SK-N-SH treated with all-trans-retinoic acid at 6 μM for 48 hours (cell line): Measurements from ENCODE around the gene TFF3.

Experiments
- CSDC2 ChIP-seq: fragments of 250-450 bp; sonication (Bioruptor Pico); IDR thresholded peaks from 2 replicates; pipeline ENCODE4 v1.5.0; 2020; ENCODE audit warnings: mild to moderate bottlenecking, moderate library complexity
- ISL1 ChIP-seq: fragments of 250-450 bp; sonication (Bioruptor Pico); IDR thresholded peaks from 2 replicates; pipeline ENCODE4 v2.1.2; 2022; ENCODE audit warnings: mild to moderate bottlenecking, moderate library complexity
- RARB ChIP-seq: fragments of 250-450 bp; sonication (Bioruptor Pico); IDR thresholded peaks from 2 replicates; pipeline ENCODE4 v1.8.0; 2021; ENCODE audit warnings: mild to moderate bottlenecking, moderate library complexity
- SNAI2 ChIP-seq: fragments of 250-450 bp; sonication (Bioruptor Pico); IDR thresholded peaks from 2 replicates; pipeline ENCODE4 v1.5.0; 2020; ENCODE audit warnings: mild to moderate bottlenecking, moderate library complexity
- ZFP3 ChIP-seq: fragments of 250-450 bp; sonication (Bioruptor Pico); IDR thresholded peaks from 2 replicates; pipeline ENCODE4 v1.5.0; 2020; ENCODE audit warnings: mild to moderate bottlenecking, moderate library complexity
- ZFP30 ChIP-seq: fragments of 450-650 bp; formaldehyde crosslinking; IDR thresholded peaks from 2 replicates; pipeline ENCODE4 v1.5.0; 2022; ENCODE audit warnings: mild to moderate bottlenecking, moderate library complexity
- ZNF8 ChIP-seq: fragments of 450-650 bp; formaldehyde crosslinking; IDR thresholded peaks from 2 replicates; pipeline ENCODE4 v1.5.0; 2020; ENCODE audit warnings: mild to moderate bottlenecking, moderate library complexity
- TF ChIP-seq, protein P1 (sequence below): fragments of 250-450 bp; sonication (Bioruptor Pico); IDR thresholded peaks from 2 replicates; pipeline ENCODE4 v1.8.0; 2020; ENCODE audit warnings: mild to moderate bottlenecking, moderate library complexity, borderline replicate concordance
- TF ChIP-seq, protein P2 (sequence below): fragments of 250-450 bp; sonication (Bioruptor Pico); IDR thresholded peaks from 2 replicates; pipeline ENCODE4 v1.8.0; 2021; ENCODE audit warnings: low read depth, mild to moderate bottlenecking, moderate library complexity, borderline replicate concordance
- TF ChIP-seq, protein P3 (sequence below): fragments of 250-450 bp; sonication (Bioruptor Pico); IDR thresholded peaks from 2 replicates; pipeline ENCODE4 v1.5.0; 2020; ENCODE audit warnings: mild to moderate bottlenecking, moderate library complexity
- TF ChIP-seq, protein P4 (sequence below): fragments of 250-450 bp; sonication (Bioruptor Pico); IDR thresholded peaks from 2 replicates; pipeline ENCODE4 v1.5.1; 2021; ENCODE audit warnings: mild to moderate bottlenecking, moderate library complexity

DNA sequence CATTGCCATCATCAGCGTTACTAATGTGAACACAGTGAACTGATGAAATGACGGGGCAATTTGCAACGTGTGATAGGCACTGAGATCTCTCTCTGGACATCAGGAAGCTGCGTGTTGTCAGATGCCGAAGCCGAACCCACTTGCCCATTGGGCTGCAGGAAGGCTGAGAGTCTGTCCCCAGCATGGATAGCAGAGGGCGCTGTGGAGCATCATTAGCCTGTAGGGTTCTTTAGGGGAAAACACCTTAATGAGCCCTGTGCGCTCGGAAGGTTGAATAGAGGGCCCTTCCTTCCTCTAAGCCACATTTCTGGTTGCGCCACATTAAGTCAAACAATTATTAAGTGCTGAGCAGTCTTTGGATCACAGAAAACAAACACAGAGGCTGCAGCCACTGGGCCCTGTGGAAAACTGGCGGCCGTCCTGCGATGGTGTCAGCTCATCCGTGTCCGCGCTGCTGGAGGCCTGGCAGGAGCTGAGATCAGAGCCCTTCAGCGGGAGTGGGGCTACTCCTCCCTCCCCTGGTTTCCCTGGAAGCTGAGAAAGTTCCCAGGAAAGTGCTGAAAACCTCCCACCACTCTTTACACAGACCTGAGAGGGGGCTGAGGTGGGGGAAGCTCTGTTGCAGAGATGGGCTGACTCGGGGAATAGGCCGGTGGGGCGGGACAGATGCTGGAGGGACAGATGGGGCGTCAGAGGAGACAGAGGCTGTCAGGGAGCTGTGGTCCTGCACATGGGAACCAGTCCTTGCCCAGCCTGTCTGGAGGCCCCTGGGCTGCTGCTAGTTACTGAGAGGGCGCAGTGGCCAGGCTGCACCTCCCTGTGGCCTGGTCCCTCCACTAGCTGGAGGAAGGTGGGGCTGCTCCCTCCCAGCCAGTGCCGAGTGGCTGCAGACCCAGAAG, 22.9 kb upstream of the TFF3 start:
- TF ChIP-seq, protein P1, sequence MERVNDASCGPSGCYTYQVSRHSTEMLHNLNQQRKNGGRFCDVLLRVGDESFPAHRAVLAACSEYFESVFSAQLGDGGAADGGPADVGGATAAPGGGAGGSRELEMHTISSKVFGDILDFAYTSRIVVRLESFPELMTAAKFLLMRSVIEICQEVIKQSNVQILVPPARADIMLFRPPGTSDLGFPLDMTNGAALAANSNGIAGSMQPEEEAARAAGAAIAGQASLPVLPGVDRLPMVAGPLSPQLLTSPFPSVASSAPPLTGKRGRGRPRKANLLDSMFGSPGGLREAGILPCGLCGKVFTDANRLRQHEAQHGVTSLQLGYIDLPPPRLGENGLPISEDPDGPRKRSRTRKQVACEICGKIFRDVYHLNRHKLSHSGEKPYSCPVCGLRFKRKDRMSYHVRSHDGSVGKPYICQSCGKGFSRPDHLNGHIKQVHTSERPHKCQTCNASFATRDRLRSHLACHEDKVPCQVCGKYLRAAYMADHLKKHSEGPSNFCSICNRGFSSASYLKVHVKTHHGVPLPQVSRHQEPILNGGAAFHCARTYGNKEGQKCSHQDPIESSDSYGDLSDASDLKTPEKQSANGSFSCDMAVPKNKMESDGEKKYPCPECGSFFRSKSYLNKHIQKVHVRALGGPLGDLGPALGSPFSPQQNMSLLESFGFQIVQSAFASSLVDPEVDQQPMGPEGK (CRISPR knock-in tag), result no peak
- TF ChIP-seq, protein P2, sequence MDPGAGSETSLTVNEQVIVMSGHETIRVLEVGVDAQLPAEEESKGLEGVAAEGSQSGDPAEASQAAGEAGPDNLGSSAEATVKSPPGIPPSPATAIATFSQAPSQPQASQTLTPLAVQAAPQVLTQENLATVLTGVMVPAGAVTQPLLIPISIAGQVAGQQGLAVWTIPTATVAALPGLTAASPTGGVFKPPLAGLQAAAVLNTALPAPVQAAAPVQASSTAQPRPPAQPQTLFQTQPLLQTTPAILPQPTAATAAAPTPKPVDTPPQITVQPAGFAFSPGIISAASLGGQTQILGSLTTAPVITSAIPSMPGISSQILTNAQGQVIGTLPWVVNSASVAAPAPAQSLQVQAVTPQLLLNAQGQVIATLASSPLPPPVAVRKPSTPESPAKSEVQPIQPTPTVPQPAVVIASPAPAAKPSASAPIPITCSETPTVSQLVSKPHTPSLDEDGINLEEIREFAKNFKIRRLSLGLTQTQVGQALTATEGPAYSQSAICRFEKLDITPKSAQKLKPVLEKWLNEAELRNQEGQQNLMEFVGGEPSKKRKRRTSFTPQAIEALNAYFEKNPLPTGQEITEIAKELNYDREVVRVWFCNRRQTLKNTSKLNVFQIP (CRISPR knock-in tag), result no peak
- TF ChIP-seq RARB (CRISPR knock-in tag) (no peak), CSDC2 (CRISPR knock-in tag) (no peak), ISL1 (CRISPR knock-in tag) (no peak), ZNF8 (CRISPR knock-in tag) (no peak), ZFP30 (CRISPR knock-in tag) (no peak), SNAI2 (CRISPR knock-in tag) (no peak), ZFP3 (CRISPR knock-in tag) (no peak)
- TF ChIP-seq, protein P3, sequence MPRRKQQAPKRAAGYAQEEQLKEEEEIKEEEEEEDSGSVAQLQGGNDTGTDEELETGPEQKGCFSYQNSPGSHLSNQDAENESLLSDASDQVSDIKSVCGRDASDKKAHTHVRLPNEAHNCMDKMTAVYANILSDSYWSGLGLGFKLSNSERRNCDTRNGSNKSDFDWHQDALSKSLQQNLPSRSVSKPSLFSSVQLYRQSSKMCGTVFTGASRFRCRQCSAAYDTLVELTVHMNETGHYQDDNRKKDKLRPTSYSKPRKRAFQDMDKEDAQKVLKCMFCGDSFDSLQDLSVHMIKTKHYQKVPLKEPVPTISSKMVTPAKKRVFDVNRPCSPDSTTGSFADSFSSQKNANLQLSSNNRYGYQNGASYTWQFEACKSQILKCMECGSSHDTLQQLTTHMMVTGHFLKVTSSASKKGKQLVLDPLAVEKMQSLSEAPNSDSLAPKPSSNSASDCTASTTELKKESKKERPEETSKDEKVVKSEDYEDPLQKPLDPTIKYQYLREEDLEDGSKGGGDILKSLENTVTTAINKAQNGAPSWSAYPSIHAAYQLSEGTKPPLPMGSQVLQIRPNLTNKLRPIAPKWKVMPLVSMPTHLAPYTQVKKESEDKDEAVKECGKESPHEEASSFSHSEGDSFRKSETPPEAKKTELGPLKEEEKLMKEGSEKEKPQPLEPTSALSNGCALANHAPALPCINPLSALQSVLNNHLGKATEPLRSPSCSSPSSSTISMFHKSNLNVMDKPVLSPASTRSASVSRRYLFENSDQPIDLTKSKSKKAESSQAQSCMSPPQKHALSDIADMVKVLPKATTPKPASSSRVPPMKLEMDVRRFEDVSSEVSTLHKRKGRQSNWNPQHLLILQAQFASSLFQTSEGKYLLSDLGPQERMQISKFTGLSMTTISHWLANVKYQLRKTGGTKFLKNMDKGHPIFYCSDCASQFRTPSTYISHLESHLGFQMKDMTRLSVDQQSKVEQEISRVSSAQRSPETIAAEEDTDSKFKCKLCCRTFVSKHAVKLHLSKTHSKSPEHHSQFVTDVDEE (CRISPR knock-in tag), result no peak
- TF ChIP-seq, protein P4, sequence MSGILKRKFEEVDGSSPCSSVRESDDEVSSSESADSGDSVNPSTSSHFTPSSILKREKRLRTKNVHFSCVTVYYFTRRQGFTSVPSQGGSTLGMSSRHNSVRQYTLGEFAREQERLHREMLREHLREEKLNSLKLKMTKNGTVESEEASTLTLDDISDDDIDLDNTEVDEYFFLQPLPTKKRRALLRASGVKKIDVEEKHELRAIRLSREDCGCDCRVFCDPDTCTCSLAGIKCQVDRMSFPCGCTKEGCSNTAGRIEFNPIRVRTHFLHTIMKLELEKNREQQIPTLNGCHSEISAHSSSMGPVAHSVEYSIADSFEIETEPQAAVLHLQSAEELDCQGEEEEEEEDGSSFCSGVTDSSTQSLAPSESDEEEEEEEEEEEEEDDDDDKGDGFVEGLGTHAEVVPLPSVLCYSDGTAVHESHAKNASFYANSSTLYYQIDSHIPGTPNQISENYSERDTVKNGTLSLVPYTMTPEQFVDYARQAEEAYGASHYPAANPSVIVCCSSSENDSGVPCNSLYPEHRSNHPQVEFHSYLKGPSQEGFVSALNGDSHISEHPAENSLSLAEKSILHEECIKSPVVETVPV (CRISPR knock-in tag), result no peak
